ENCODE measurements around the gene TRMT44.

Gene TRMT44

DNA sequence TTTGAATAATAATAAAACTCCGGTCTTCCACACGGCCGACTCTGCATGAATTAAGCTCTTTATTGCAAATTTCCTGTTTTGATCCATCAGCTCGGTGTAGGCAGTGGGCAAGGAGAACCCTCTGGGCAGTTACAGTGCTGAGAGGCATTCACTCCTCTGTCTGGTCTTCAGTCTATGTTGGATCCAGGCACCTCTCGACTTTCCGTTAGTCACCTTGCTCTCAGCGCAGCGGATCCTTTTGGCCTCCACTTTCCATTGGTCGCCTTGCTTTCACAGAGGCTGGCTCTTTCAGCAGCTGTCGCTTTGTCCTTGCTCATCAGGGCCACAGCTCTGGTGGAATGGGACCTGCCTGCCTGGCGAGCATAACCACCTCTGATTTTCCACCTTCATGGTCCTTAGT, 52.9 kb downstream of the TRMT44 start:
- no peak for DNase-seq (ENCODE audit: low read depth)

DNA sequence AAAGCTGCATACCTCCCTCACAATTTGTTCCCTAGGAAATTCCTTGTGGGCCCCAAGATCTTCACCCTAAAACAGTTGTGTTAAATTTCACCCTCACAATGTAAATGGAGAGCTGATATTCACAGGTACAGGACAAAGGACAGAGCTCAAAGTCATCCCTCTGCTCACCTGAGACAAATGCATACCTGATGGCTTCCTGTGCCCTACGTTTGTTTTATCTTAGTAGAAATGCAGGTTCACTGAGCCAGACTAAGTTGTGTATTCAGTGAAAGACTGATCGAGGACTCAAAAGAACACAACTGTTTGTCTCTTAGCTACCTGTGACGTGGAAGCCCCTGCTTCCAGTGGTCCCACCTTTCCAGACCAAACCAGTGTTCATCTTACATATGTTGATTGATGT, 53.6 kb downstream of the TRMT44 start:
- no peak for DNase-seq (ENCODE audit: low read depth)

DNA sequence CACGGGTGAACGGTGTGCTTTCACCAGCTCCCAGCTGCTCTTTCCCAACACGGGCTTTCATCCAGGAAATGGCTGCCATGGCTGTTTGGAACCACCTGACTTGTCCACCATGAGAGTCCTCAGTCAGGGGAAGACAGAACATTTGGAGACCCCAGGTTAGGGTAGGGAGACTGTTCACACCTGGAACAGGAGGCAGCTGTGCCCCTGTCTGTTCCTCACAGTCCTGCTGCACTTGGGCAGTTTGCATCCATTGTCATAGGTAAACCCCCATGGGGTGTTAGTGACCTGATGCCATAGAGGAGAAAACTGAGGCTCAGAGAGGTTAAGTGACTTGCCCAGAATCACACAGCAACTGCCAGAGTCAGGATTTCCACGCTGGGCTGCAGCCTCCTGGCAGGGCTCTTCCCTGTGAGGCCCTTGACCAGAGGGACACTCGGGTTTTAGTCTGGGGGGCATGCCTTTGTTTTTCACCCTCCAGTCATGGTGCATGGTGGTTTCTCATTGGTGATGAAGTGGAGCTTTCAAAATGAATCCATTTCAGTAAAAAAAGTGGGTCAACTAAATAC, 54.5 kb downstream of the TRMT44 start:
- no peak for DNase-seq (ENCODE audit: low read depth)

DNA sequence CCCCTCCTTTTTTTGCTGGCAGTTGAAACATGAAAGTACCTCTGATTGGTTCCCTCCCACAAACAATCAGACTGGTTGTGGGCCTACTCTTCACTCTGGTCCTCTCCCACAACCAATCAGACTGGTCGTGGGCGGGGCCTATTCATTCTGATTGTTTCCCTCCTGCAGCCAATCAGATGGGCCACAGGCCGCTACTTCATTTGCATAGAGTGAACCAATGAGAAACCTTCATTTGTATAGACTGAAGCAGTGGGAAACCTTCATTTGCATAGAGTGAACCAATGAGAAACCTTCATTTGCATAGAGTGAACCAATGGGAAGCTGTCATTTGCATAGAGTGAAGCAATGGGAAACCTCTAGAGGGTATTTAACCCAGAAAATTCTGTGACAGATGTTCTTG, 55.2 kb downstream of the TRMT44 start:
- no peak for DNase-seq (ENCODE audit: low read depth)

DNA sequence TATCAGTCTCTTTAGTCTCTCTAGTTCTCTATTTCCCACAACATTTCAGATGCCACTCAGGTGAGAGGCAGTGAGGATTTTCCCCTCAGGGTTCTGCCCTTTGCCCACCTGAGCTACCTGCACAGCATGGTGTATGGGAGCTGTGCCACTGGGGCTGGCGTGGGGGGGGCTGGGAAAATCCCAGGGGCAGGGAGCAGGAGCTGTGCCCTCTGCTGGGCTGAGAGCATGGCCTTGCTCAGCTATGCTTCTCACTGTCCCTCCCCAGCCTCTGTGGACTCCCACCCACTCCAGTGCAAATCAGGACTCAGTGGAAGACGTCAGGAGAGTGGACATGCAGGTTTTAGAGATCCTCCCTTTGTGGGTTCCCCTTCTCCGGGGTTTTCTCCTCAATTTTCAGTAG, 57.2 kb downstream of the TRMT44 start:
- no peak for DNase-seq (ENCODE audit: low read depth)

DNA sequence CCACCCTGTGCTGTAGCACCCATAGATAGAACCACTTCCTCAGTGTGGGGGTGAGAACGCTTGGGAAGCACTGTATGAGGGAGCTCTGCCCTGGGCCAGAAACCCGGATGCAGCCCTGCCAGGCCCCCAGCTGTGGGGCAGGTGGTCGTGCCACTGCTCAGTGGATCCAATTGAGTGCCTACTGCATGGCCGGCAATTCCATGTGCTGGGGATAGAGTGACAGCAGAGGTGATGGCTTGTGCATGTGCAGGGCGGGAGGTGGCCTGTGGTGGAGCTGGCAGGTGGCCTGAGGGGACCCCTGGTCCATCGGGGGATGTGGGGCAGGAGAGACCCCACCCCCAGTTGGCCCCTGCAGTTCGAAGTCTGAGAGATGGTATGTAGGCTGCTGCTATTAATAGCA, 60.4 kb downstream of the TRMT44 start:
- no peak for DNase-seq (ENCODE audit: low read depth)

DNA sequence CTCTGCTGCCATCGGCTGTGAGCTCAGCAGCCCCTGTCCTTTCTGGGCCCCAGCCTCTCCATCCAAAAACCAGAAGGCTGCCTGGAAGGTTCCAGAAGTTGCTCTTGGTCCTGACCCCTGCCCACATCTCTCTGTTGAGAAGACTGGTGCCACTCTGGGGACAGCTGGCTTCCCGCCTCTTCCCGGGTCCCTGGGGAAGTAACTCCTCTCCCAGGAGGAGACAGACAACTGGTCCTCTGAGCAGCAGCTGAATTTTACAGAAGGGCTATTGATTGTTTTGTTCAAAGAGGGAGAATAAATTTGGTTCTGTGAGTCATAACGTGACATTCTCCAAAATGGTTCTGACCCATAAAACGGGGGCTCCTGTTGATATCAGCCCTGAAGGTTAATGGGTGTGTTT, 61.2 kb downstream of the TRMT44 start:
- DNase-seq (ENCODE audit: low read depth), result no peak

DNA sequence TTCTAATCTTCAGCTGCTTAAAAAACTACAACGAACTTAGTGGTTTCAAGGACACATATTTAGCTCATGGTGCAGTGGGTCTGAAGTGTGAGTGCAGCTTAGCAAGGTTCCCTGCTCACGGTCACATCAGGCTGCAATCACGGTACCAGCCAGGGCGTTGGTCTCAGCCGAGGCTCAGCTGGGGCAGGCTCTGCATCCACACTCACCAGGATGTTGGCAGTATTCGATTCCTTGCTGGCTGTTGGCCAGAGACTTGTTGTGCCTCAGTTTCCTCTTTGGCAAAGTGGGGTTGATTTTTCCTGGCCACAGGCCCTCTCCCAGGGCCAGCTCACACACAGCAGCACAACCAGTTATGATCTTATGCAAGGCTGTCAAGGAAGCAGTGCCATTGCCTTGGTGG, 61.8 kb downstream of the TRMT44 start:
- no peak for DNase-seq (ENCODE audit: low read depth)

DNA sequence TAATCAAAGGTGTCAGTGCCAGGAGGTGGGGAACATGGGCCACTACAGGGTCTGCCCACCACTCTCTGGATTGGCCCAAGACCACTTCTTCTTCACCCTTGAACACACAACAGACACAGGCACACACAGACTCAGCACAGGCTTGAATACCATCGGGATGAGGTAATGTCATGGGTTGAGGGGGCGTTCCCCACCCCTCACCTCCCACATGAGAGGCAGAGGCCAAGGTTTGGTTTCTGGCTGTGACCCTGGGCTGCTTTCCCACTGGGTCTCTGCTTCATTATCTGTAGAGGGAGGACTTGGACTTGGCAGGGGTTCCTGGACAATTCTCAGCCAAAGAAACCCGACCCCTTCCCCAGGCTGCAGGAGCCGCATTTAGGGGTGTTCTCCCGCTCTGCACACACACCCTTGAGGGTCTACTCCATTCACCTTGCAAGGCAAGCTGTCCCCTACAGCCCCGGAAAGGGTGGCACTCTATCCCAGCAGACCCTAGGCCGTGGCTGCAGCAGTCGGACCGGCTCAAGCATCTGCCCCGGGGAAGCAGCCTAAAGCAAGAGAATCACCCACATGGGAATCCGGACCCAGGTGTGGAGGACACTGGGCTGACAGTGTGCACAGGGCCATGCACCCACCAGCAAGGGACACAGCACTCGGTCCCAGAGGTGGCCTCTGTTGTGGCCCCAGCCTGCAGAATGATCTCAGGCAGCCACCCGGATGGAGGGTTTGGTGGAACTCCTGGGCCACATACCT, 62.4 kb downstream of the TRMT44 start:
- DNase-seq (ENCODE audit: low read depth), result no peak

DNA sequence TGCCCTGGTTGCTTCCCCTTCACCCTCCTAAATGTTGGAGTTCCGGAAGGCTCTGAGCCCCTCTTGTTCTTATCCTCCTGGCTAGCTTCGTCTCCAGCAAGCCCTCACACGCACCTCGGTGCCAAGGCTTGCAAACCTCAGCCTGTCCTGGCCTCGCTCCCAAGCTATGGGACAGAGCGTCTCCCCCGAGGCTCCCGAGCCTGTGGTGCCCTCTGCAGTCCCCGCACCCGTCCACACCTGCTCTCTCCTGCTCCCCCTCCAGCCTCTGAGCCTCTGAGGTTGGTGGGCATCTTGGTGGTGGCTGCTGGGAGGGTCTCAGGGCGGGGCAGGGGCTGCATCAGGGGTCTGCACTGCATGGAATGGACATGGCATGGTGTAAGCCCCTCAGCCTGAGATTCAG, 63.2 kb downstream of the TRMT44 start:
- no peak for DNase-seq (ENCODE audit: low read depth)

DNA sequence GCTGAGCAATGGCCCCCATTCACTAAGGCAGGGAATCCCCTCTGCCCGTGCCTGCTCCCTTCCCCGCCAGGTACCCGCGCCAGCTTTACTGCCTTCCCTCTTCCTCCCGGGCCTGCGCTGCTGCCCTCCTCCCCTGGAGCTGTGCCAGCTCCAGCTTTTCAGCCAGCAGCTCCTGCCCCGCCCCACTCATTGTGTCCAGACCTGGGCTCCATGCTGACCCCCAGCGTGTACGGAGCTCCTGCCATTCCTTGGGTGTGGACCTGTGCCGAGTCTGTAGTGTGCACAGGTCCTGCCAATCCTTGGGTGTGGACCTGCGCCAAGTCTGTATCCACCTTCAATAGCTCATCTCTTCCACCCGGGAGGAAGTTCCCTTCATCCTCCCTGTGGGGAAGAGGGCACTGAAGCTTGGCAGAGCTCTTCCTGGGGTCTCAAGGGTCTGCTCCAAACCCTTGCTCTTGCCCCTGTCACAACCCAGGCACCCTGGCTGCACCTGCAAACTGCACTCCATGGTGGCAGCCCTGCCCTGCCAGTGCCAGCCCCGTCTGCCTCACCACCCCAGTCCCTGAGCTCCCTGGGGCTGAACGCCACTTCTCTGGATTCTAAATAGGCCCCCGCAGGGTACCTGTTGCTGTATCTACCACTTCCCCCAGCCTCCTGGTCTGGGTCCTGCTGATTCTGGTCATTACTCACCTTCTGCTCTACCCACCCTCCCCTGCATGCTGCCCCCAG, 63.9 kb downstream of the TRMT44 start:
- DNase-seq (ENCODE audit: low read depth), result no peak

DNA sequence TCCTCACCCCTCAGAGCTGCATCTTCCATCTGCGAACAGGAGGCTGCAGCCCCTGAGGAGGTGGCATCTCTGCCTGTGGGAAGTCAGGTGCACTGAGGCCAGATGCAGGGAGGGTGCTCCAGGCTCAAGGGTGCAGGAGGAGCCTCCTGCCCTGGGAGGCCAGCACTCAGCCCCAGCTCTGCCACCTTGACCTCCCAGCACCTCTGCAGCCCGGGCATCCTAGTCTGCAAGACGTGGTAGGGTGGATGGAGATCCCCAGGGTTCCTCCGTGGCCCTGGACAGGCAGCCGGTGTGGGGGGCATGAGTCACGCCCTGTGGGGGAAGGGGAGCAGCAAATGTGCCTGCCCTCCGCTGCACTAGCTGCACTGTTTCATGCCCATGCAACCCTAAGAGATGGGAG, 64.7 kb downstream of the TRMT44 start:
- no peak for DNase-seq (ENCODE audit: low read depth)

DNA sequence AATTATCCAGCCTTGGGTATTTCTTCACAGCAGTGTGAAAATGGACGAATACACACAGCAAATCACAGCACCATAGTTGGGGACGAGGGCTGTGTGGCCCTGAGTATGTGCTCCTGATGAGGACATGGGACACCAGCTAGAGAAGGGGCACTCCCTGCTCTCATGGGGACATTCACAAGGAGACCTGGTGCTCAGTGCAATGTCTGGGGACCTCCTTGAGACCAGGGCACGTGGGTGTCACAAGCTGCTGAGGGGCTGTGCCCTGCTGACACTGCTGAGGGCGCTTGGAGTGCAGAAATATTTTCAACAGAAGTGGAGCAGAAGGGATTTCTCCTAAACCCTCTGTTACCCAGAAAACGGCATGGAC, 65.4 kb downstream of the TRMT44 start:
- DNase-seq (ENCODE audit: low read depth), result no peak

DNA sequence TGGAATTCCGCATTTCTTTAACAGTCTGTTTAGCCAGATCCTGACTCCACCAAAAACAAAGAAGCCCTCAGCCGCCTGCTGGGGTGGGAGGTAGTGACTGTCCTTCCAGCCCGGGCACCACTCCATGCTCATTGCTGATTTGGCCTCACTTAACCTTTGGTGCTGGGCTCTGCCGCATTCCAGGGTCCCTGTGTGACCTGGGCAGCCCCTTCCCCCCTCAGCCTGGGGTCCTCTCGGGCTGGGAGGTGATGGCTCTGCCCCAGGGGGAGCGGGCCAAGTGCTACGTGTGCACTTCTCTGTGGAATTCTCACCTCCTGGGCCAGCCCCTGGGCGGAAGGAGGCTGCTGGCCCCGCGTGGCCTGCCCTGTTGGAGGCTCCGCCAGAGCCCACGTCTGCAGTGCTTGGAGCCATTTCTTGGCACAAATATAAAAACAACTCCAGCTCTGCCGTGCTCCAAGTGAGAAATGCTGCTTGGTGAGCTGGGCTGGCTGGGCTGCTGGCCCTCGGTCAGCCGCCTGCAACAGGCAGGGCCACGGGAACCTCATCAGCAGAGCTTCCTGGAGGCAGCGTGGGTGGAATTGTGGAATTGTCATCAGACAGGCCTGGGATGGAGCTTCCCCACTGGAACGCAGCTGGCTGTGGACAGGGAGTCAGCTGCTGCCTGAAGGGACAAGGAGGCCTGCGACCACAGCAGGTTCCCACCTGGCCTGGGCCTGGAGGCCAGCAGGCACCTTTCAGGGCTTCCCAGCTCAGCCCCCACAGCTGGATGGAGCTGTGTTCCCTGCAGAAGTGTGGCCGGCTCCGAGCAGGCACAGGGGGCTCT, 66.0 kb downstream of the TRMT44 start:
- DNase-seq (ENCODE audit: low read depth), result no peak

DNA sequence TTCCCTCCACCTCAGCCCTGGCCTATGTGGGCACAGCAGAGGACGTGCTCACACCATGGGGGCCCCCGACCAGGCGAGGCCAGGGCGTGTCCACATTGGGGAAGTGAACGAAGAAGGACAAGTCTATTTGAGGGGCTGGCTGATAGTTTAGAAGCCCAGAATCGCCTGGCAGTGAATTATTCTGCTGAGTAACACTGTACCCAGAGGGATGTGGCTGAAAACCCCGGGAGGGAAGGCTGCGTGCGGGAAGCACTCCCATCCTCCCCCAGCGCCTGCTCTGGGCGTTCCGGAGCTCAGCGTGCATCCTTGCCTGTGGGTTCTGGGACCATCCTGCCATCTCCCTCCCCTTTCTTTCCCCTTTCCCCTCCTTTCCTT, 66.6 kb downstream of the TRMT44 start:
- no peak for DNase-seq (ENCODE audit: low read depth)

DNA sequence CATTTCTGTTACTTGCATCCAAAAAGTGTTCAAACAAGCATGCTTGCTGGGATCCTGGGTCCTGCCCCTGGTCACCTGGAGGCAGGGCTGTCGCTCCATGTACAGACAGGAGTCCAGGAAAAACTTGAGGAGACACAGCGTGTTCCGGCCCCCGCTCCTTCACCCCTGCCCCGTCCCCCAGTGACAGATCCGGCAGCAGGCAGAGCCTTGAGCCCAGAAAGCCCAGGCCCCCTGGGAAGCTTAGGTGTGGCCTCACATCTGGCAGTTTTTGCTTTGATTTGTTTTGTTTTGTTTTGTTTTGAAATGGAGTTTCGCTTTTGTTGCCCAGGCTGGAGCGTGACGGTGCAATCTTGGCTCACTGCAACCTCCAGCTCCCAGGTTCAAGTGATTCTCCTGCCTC, 67.0 kb downstream of the TRMT44 start:
- no peak for DNase-seq (ENCODE audit: low read depth)

DNA sequence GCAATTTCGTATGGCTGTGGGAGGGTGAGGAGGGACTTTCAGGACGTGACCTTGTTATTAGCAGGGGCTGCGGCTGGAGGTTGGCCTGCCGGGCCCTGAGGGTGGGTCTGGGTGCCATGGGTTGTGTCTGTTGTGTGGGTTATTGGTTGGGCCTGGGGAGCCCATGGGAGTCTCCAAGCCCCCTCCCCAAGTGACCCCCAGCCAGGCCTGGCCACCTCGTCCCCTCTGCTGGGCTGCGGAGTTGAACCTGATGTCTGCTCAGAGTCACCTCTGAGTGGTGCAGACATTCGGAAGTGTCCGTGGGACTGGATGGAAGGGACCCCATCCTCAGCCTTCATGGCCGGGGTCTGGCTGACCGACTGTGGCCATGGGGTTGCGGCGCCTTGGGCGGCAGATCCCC, 67.7 kb downstream of the TRMT44 start:
- DNase-seq (ENCODE audit: low read depth), result no peak

DNA sequence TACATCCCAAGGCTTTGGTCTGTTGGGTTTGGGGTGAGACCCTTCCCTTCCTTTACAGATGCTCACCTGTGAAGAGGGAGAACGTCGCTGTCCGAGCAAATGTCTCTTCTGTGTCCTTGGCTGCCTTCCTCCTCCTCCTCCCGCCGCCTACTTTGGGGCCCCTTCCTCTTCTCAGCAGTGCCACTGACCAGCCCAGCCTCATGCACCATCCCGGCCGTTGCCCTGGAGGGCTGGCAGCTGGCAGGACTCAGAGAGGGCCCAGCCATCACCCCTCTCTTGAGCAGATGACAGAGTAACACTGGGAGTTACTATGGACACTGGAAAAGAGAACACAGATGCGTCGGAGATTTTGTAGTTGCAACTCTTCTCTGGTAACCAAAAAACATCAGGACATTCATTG, 68.2 kb downstream of the TRMT44 start:
- DNase-seq (ENCODE audit: low read depth), result no peak

DNA sequence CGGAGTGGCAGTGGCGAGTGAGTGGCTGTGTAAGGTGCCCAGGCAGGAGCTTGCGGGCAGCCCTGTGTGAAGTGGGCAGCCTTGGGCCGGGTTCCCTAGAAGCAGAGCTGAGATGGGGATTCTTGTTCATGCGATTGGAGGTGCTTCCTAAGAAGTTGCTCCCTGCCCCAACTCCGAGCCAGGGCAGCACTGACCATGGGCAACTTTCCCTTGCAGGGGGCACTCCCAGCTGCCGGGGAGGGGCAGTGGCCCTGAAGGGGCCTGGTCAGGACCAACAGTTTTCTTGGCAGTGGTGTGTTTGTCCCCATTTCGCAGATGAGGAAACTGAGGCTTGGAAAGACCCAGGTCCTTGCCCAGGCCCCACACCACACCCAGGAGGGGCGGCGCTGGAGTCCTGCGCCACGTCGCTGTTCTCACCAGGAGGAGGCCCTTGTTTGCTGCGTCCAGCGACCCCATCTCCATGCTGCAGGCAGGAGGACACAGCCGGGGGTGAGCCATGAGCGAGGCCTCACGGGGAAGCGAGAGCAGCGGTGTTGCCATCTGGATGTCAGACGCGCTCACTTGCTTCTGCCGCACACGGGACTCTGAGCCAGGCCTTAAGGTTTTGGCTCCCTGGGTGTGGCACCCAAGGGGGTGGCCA, 68.9 kb downstream of the TRMT44 start:
- DNase-seq (ENCODE audit: low read depth), result no peak

DNA sequence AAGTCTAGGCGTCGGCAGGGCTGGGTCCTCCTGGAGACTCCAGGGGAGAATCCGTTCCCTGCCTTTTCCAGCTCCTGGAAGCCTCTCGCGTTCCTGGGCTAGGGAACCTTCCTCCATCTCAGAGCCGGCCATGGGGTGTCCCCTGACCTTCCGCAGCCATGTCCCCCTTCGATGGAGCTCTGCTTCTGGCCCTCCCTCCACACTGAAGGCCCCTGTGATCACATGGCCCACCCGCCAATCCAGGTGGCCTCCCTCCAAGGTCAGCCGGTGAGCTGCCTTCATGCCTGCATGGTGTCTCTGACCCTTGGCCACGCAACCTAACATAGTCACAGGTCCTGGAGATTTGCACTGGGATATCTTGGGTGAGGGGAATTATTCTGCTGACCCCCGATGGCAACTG, 69.6 kb downstream of the TRMT44 start:
- DNase-seq (ENCODE audit: low read depth), result no peak

DNA sequence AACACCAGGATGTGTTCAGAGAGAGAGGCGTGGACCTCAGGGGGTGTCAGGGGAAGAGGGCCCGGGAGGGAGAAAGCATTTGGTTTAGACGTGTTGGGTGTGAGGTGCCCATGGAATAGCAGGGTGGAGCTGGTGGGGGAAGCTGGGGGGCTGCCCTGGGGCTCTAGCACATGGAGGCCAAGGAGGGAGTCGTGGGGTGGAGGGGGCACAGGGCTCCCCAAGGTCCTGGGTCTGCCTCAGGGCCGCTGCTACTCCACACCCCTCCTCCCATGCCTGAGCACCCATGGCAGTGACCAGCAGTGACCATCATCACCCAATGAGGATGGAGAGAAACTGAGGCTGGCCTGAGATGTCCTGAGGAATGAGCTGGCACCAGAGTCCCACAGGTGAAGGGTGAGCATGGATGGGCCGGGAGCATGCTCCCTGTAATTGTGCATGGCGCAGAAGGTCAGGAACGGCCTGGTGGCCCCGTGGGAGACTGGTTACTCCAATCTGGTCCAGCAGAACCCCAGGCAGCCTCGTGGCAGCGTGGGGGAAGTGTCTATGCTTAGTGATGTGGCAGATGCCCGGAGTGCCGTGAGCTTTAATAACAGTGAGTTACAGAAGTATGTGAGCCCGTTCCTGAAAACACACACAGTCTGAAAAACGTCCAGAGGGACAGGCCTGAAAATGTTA, 70.2 kb downstream of the TRMT44 start:
- no peak for DNase-seq (ENCODE audit: low read depth)

DNA sequence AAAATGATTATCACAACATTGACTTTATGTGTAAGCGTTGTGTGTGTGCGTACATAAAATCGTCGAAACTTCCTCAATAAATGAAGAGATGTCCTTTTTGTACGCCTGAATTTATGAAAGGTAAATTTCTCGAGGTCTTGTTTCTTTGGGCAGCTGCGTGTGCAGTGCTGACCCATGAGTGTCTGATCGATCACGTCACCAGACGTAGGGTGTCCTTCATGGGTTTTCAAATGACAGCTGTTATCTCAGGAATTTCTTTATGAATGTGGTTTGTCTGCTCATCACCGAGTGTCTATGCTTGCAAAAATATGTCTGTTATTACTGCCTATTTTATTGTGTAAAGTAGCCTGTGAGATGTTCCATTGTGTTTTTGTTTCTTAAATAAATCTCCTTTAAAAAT, 71.9 kb downstream of the TRMT44 start:
- DNase-seq (ENCODE audit: low read depth), result no peak

Measured in activated T-helper 1 cell treated with Interleukin-2 at 50 U/mL for 16 hours (primary cell).